HG02884 (cell line): ENCODE results near the gene EBI3.
"Not testable (repeated sequence)": the region's sequence is repeated elsewhere in the genome, so short reads cannot be mapped to it uniquely, and the experiment has no call there.

Source experiments
- ATAC-seq: cut with Tn5 transposase; IDR thresholded peaks from one replicate; pipeline ENCODE4 v1.9.1; 2021; ENCODE audit warnings: mild to moderate bottlenecking, moderate library complexity; ENCODE audit not compliant: unreplicated experiment

Gene EBI3

GRCh38 chr19:4199699-4200293 lies 29.5 kb upstream of the EBI3 start:
- no peak for ATAC-seq

- ATAC-seq: no peak
Measured at GRCh38 chr19:4200940-4201542, 28.3 kb upstream of the EBI3 start.

GRCh38 chr19:4201798-4202197 lies 27.5 kb upstream of the EBI3 start:
- no peak for ATAC-seq

GRCh38 chr19:4206818-4207484 lies 22.4 kb upstream of the EBI3 start:
- ATAC-seq: no peak

- no peak for ATAC-seq
Measured at GRCh38 chr19:4208385-4209094, 20.8 kb upstream of the EBI3 start.

- ATAC-seq: no peak
Measured at GRCh38 chr19:4210166-4210731, 19.1 kb upstream of the EBI3 start.

- no peak for ATAC-seq
Measured at GRCh38 chr19:4213116-4213515, 16.2 kb upstream of the EBI3 start.

GRCh38 chr19:4215807-4216206 lies 13.5 kb upstream of the EBI3 start:
- ATAC-seq: no peak

- ATAC-seq: no peak
Measured at GRCh38 chr19:4216846-4217245, 12.5 kb upstream of the EBI3 start.

- ATAC-seq: no peak
Measured at GRCh38 chr19:4217429-4218264, 11.7 kb upstream of the EBI3 start.

- ATAC-seq: not testable (repeated sequence)
Measured at GRCh38 chr19:4218523-4218922, 10.8 kb upstream of the EBI3 start.

GRCh38 chr19:4220188-4220587 lies 9.1 kb upstream of the EBI3 start:
- no peak for ATAC-seq

- no peak for ATAC-seq
Measured at GRCh38 chr19:4224470-4224869, 4.9 kb upstream of the EBI3 start.

- ATAC-seq: no peak
Measured at GRCh38 chr19:4225885-4226284, 3.4 kb upstream of the EBI3 start.

GRCh38 chr19:4227771-4228170 lies 1.6 kb upstream of the EBI3 start:
- ATAC-seq: no peak

- no peak for ATAC-seq
Measured at GRCh38 chr19:4228765-4229178, 551 bp upstream of the EBI3 start.

- ATAC-seq: not testable (repeated sequence)
Measured at GRCh38 chr19:4230237-4230636, 914 bp downstream of the EBI3 start.

GRCh38 chr19:4231521-4231920 lies 2.2 kb downstream of the EBI3 start:
- not testable (repeated sequence) for ATAC-seq

GRCh38 chr19:4232139-4232538 lies 2.8 kb downstream of the EBI3 start:
- not testable (repeated sequence) for ATAC-seq

GRCh38 chr19:4232614-4233281 lies 3.4 kb downstream of the EBI3 start:
- no peak for ATAC-seq
